Measurements from ENCODE around the gene NELFE.
"Not testable (repeated sequence)": the region's sequence is repeated elsewhere in the genome, so short reads cannot be mapped to it uniquely, and the experiment has no call there.

NELFE gene, protein sequence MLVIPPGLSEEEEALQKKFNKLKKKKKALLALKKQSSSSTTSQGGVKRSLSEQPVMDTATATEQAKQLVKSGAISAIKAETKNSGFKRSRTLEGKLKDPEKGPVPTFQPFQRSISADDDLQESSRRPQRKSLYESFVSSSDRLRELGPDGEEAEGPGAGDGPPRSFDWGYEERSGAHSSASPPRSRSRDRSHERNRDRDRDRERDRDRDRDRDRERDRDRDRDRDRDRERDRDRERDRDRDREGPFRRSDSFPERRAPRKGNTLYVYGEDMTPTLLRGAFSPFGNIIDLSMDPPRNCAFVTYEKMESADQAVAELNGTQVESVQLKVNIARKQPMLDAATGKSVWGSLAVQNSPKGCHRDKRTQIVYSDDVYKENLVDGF

DNA sequence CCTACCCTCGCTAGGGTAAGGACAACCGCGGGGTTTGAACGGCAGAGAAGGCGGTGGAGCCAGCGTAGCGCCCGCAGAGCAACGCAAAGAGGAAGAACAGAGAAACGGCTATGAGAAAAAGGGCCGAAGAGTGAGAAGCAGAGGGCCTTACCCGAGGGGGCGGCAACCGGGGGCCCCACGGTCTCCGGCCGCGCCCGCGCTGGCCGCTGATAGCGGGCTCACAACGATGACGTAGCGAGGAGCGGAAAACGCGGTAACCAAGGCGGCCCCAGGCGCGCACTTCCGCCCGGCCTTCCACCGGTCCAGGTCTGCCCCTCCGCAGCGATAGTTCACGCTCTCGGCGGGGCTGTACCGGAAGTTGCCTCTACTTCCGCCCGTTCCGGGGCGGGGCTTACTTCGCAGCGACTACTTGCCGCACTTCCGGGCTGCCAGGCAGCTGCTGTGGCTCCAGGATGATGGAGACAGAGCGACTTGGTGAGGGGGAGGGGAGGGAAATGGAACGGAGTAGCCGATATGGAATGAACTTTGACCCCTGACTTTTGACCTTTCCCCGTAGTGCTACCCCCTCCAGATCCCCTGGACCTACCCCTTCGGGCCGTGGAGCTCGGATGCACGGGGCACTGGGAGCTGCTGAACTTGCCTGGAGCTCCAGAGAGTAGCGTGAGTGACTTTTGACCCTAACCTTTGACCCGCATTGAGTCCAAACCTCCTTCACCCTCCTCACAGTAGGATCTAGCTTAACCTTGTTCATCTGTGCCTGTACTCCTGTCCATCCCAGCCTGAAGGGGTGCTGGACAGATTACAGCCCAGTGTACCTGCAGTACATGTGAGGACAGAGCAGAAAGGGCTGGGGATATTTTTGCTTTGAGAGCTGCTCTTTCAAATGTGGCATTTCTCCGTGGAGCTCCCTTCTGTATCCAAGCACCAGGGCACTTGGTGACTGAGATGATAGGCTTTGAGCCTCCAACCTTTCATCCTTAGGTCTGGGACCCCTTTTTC is at the start of gene NELFE, which contains the start of gene SKIC2:
Gene NELFE (minus strand): TSS at position 231 of the 999 bp plus-strand sequence. CDS start 525 bp downstream, outside the sequence.
Gene SKIC2 (plus strand): TSS at position 435 of the 999 bp plus-strand sequence. CDS start 18 bp downstream, at position 453.
- DNase-seq (ENCODE audit: low read depth in 2 of 2): peak; percentile 95 to 98

DNA sequence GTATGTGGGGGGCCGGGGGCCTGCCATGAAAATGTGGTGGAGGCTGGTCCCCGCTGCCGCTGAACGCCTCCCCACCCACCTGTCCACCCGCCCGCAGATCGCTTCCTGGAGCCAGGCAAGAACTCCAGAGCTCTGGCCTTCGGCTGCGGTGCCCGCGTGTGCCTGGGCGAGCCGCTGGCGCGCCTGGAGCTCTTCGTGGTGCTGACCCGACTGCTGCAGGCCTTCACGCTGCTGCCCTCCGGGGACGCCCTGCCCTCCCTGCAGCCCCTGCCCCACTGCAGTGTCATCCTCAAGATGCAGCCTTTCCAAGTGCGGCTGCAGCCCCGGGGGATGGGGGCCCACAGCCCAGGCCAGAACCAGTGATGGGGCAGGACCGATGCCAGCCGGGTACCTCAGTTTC is 49.3 kb upstream of the NELFE start:
- not testable (repeated sequence) for DNase-seq (ENCODE audit: low read depth in 2 of 2)

DNA sequence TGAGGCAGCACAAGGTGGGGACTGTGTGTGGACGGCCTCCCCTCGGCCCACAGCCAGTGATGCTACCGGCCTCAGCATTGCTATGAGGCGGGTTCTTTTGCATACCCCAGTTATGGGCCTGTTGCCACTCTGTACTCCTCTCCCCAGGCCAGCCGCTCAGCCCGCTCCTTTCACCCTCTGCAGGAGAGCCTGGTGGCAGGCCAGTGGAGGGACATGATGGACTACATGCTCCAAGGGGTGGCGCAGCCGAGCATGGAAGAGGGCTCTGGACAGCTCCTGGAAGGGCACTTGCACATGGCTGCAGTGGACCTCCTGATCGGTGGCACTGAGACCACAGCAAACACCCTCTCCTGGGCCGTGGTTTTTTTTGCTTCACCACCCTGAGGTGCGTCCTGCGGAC is 48.3 kb upstream of the NELFE start:
- DNase-seq (ENCODE audit: low read depth in 2 of 2): not testable (repeated sequence)

DNA sequence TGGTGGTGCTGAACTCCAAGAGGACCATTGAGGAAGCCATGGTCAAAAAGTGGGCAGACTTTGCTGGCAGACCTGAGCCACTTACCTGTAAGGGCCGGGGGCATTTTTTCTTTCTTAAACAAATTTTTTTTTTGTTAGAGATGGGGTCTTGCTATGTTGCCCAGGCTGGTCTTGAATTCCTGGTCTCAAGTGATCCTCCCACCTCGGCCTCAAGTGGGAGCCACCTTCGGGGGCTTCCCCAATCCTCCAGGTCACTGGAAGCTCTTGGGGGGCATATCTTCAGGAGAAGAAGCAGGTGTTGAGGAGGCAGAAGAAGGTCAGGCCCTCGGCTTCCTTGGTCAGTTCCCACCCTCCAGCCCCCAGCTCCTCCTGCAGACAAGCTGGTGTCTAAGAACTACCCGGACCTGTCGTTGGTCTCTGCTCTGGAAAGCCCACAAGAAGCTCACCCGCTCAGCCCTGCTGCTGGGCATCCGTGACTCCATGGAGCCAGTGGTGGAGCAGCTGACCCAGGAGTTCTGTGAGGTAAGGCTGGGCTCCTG is 47.3 kb upstream of the NELFE start:
- not testable (repeated sequence) for DNase-seq (ENCODE audit: low read depth in 2 of 2)

DNA sequence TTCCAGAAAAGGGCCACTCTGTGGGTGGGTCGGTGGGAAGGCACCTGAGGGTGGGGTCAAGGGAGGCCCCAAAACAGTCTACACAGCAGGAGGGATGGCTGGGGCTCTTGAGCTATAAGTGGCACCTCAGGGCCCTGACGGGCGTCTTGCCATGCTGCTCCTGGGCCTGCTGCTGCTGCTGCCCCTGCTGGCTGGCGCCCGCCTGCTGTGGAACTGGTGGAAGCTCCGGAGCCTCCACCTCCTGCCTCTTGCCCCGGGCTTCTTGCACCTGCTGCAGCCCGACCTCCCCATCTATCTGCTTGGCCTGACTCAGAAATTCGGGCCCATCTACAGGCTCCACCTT is 46.7 kb upstream of the NELFE start:
- not testable (repeated sequence) for DNase-seq (ENCODE audit: low read depth in 2 of 2)

DNA sequence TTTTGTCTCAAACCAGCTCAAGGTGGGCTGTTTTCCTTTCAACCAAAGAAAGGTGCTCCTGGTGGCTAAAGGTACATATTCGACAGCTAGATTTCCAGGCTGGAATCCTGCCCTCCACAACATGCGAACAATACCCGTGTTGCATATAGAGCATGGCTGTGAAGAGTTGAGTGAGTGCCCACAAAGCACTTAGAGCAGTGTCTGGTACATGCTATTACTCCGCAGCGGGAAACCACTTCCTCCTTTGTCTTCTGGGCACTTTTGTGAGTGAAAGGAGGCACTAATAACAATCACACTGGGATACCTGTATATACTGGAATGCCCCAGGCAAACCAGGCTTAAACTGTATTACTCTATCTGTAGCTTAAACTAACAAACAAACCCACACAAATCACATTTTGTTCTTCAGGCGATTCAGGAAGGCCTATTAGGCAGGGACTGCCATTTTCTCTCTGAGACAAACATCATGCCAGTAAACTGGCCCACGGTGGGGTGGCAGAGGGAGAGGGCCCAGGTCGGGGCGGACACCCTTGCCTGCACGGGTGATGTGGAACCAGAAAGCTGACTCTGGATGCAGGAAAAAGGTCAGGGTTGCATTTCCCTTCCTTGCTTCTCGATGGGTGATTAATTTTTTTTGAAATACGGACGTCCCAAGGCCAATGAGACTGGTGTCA is 46.2 kb upstream of the NELFE start:
- not testable (repeated sequence) for DNase-seq (ENCODE audit: low read depth in 2 of 2)

DNA sequence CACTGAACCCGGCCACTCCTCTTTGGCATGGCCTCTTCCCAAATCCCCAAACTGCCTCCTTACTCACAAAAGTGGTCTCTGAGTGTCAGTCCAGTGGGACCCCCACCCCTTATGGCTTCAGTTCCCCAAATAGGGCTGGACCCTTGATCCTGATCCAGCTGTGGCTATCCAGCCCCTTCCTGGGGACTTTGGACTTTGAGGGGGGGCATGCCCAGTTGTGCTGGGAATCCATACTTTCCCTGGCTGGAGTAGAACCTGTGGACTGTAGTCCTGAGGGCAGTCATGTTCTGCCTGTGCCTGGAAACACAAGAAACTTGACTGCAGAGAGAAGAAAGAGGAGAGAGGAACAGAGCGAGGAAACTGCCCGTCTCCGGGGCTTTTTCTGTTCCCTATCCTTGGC is 45.6 kb upstream of the NELFE start:
- not testable (repeated sequence) for DNase-seq (ENCODE audit: low read depth in 2 of 2)

DNA sequence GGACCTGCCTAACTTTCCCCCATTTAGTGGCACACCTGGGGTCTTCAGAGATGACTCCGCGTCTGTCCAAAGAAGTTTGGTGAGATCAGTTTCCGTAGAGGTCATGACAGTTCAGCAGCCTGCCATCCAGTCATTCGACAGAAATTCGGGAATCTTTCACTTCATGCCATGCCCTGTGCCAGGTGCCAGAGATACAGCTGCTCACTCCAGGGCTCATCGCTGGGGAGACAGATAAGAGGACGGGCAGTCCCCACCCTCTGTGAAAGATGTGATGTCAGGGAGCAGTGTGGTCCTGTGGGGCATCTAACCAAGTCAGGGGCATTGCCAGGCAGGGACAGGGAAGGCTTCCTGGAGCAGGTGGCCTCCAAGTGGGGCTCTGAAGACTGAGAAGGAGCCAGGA is 44.5 kb upstream of the NELFE start:
- not testable (repeated sequence) for DNase-seq (ENCODE audit: low read depth in 2 of 2)

DNA sequence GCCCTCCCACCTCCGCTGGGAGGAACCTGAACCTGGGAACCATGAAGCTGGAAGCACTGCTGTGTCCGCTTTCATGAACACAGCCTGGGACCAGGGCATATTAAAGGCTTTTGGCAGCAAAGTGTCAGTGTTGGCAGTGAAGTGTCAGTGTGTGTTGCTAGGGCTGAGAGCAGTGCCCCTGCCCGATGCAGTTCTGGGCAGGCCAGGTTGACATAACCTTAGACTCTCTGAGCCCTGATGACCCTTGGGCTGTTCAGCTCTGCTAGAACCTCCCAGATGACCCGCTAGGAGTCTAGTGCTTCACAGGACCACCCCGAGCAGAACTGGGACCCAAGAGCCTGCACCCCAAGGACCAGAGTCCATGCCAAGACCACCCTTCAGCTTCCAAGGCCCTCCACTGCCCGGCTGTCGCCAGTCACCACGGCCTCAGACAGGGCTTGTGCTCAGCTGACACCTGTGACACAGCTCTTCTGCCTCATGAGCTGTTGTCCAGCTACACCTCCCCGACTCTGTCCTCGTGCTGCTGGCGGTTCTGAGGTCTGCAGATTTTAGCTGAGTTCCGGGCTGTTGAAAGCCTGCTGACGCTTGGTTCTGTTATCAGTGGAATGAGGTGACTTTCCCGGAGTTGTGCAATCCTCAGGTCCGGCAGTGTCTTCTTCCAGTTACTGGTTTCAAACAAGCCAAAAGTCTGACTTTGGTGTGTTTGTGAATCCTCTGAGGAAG is 43.9 kb upstream of the NELFE start:
- DNase-seq (ENCODE audit: low read depth in 2 of 2): not testable (repeated sequence)

DNA sequence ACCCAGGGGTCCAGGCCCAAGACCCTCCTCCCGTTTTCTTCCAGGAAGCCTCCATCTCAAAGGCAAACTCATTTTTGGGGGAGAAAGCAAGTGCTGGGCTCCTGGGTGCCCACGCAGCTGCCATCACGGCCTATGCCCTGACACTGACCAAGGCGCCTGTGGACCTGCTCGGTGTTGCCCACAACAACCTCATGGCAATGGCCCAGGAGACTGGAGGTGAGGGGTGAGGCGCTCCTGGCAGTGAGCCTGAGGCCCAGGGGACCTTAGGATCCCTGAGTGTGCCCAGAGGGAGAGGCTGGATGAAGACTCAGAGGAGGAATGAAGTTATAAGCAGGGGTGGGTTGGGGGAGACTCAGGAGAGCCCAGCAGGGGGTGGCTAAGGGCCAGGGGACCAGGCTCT is 37.6 kb upstream of the NELFE start:
- not testable (repeated sequence) for DNase-seq (ENCODE audit: low read depth in 2 of 2)

DNA sequence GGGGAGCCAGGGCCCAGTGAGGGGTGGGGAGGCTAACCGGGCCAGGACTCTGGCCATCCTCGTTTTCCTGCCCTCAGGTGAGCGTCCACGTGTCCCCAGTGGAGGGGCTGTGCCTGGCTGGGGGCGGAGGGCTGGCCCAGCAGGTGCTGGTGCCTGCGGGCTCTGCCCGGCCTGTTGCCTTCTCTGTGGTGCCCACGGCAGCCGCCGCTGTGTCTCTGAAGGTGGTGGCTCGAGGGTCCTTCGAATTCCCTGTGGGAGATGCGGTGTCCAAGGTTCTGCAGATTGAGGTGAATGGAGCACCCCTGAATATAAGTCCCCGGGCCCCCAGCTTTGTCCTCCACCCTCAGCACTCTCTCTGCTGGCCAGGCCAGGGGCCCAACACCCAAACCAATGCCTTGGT is 35.6 kb upstream of the NELFE start:
- not testable (repeated sequence) for DNase-seq (ENCODE audit: low read depth in 2 of 2)

DNA sequence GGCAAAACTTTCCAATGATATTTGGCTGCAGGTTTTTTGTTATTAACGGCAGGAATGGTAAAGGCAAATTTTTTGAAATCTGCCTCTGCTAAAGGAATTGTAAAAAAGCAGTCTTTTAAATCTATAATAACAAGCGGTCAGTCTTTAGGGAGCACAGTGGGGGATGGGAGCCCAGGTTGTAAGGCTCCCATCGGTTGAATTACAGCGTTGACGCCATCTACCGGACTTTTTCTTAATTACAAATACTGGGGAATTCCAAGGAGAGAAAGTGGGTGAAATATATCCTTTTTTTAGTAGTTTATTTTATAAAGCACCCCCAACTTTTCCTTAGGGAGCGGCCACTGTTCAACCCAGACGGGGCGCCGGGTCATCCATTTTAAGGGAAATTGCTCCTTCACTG is 30.6 kb upstream of the NELFE start:
- not testable (repeated sequence) for DNase-seq (ENCODE audit: low read depth in 2 of 2)

DNA sequence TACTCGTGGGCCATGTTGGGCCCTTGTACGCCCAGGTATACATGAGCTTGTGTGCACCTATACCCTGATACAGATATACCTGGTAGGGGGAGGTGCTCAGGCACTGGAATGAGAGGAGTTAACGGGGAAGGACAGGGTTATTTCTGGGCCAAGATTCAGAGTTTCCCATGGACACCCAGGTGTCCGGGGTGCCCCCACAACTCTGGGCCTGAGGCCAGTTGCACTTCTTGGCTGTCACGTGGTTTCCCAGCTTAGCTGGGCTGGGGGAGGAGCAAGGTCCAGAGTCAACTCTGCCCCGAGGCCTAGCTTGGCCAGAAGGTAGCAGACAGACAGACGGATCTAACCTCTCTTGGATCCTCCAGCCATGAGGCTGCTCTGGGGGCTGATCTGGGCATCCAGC is 23.0 kb upstream of the NELFE start, which contains the start of gene C4A:
Gene C4A (plus strand): TSS at position 314 of the 400 bp plus-strand sequence. CDS start 51 bp downstream, at position 365.
- DNase-seq (ENCODE audit: low read depth in 2 of 2): not testable (repeated sequence)

DNA sequence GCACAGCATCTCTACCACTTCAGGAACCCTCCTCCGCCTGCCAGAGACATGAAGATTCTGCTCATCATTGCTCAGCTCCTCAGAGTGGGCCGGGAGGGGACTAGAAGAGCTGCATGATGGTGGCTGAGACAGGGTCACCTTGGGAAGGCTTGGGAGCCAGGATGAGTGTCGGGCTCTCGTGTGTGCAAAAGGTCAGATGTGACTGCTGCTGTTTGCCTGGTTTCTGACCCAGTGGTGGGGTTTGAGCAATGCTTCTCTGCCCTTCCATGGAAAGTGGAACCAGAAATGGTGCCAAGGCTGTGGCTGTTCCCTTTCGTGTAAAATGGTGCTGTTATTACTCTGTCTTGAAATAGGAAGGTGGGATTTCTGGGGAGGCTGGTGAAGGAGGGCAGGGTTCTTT is 22.2 kb upstream of the NELFE start:
- DNase-seq (ENCODE audit: low read depth in 2 of 2): not testable (repeated sequence)

DNA sequence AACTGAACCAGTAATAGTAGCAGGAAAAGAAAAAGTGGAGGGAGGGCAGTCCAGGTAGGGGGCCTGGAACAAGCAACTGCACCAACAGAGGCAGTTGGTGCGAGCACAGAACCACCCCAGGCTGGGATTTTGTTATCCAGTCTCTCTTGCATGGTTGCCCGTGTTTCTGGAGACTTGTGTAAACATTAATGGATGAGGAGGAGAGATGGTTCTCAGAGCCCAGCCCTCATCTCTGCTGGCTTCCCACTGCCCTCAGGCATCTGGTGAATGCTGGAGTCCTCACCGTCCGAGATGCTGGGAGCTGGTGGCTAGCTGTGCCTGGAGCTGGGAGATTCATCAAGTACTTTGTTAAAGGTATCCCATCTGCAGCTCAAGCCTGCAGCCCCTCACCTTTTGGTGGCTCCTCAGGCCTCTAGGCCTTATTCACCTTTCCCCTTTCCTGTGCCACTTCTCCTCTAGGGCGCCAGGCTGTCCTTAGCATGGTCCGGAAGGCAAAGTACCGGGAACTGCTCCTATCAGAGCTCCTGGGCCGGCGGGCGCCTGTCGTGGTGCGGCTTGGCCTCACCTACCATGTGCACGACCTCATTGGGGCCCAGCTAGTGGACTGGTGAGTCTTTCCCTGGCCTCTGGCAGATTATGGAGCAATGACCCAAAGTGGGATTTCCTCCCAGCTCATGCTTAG is 21.6 kb upstream of the NELFE start:
- not testable (repeated sequence) for DNase-seq (ENCODE audit: low read depth in 2 of 2)

DNA sequence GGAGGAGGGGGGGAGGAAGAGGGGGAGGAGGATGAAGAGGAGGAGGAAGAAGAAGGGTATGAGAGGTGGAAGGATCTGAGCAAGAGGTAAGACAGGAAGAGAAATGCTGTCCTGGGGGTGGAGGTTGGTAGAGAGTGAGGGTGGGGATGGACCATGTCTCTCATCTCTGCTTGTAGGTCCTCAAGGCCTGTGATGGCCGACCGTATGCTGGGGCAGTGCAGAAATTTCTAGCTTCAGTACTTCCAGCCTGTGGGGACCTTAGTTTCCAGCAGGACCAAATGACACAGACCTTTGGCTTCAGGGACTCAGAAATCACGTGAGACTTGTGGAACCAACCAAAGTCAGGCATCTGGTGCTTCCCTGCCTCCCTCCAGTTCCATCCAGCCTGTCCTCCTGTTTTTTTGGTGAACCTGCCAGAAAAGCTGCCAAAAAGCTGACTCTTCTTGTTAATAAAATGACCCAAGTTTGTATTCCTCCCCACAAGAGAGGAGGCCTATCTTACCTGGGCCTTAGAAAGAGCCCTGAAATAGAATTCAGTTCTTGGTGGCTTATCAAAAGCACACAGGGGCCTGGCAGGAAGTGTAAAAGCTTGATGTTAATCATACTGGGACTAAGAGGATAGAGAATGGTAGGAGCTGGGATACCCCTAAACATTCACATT is 20.6 kb upstream of the NELFE start:
- no peak for DNase-seq (ENCODE audit: low read depth in 2 of 2)

DNA sequence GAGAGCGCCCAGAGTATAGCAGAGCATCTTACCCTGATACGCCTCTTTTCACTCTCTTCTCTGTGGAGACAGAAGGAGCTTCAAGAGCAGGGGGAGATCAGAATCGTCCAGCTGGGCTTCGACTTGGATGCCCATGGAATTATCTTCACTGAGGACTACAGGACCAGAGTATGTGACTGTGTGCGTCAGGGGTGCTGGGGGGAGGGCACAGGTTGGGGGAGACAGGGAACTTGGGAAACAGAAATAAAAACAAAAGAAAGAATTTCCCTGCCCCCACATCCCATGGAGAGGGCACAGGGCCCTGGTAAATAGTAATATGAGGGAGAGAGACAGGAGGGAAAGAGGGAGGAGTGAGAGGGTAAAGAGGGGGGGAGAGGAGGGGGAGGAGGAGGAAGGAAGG is 20.1 kb upstream of the NELFE start:
- DNase-seq (ENCODE audit: low read depth in 2 of 2): no peak

DNA sequence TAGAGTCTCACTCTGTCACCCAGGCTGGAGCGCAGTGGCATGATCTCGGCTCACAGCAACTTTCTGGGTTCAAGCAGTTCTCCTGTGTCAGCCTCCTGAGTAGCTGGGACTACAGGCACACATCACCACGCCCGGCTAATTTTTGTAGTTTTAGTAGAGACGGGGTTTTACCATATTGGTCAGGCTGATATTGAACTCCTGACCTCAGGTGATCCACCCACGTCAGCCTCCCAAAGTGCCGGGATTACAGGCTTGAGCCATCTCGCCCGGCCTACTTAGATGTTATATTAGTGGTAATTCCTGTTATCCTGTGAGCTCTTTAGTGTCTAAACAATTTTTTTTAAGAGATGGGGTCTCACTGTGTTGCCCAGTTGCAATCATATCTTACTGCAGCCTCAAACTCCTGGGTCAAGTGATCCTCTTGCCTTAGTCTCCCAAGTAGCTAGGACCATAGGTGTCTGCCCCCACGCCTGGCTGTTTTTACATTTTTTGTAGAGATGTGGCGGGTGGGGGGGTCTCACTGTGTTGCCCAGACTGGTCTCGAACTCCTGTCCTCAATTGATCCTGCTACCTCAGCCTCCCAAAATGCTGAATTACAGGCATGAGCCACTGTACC is 19.2 kb upstream of the NELFE start:
- no peak for DNase-seq (ENCODE audit: low read depth in 2 of 2)

DNA sequence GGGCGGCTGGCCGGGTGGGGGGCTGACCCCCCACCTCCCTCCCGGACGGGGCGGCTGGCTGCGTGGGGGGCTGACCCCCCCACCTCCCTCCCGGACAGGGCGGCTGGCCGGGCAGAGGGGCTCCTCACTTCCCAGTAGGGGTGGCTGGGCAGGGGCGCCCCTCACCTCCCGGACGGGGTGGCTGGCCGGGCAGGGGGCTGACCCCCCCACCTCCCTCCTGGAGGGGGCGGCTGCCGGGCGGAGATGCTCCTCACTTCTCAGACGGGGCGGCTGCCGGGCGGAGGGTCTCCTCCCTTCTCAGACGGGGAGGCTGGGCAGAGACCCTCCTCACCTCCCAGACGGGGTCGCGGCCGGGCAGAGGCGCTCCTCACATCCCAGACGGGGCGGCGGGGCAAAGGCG is 17.3 kb upstream of the NELFE start:
- not testable (repeated sequence) for DNase-seq (ENCODE audit: low read depth in 2 of 2)
